HEK293T (cell line): Measurements from ENCODE around the gene AMN1.

ENCODE experiments used
- CTCF ChIA-PET: fragments of 350-600 bp; formaldehyde crosslinking; extraction: SDS; loops from one replicate; lab custom pipeline; 2021; ENCODE audit warnings: antibody characterized with exemption, inconsistent platforms; lab: Yijun Ruan, JAX
- POLR2A ChIA-PET: fragments of 350-600 bp; formaldehyde crosslinking; extraction: SDS; loops from one replicate; lab custom pipeline; 2020; ENCODE audit warnings: antibody characterized with exemption, inconsistent platforms; lab: Yijun Ruan, JAX
- DNase-seq: peaks from one replicate; pipeline ENCODE4 v3.0.0; 2012; ENCODE audit warnings: mixed read lengths; ENCODE audit errors: extremely low spot score
- ARNT ChIP-seq: fragments of 450-650 bp; IDR thresholded peaks from 2 replicates; pipeline ENCODE4 v1.6.1; 2017; ENCODE audit warnings: mild to moderate bottlenecking
- BHLHE40 ChIP-seq: fragments of 450-650 bp; IDR thresholded peaks from 2 replicates; pipeline ENCODE4 v1.6.1; 2016; ENCODE audit warnings: mild to moderate bottlenecking, moderate library complexity, borderline replicate concordance
- CTBP1 ChIP-seq: fragments of 450-650 bp; IDR thresholded peaks from 2 replicates; pipeline ENCODE4 v1.6.1; 2016; ENCODE audit warnings: borderline replicate concordance
- ELF4 ChIP-seq: fragments of 450-650 bp; IDR thresholded peaks from 2 replicates; pipeline ENCODE4 v1.6.1; 2017; ENCODE audit warnings: antibody characterized with exemption
- FOXA1 ChIP-seq: fragments of 450-650 bp; IDR thresholded peaks from 2 replicates; pipeline ENCODE4 v1.6.1; 2016; ENCODE audit warnings: mild to moderate bottlenecking
- FOXK2 ChIP-seq: fragments of 450-650 bp; IDR thresholded peaks from 2 replicates; pipeline ENCODE4 v1.6.1; 2016; ENCODE audit warnings: mild to moderate bottlenecking
- FOXM1 ChIP-seq: fragments of 450-650 bp; IDR thresholded peaks from 2 replicates; pipeline ENCODE4 v1.6.1; 2017; ENCODE audit warnings: mild to moderate bottlenecking, borderline replicate concordance
- HDGF ChIP-seq: fragments of 450-650 bp; IDR thresholded peaks from 2 replicates; pipeline ENCODE4 v1.6.1; 2017; ENCODE audit warnings: antibody characterized with exemption, borderline replicate concordance
- L3MBTL2 ChIP-seq: fragments of 450-650 bp; conservative IDR thresholded peaks from 2 replicates; pipeline ENCODE4 v1.6.1; 2016; ENCODE audit warnings: mild to moderate bottlenecking
- LEF1 ChIP-seq: fragments of 450-650 bp; IDR thresholded peaks from 2 replicates; pipeline ENCODE4 v1.6.1; 2017; ENCODE audit warnings: mild to moderate bottlenecking, borderline replicate concordance
- NFRKB ChIP-seq: fragments of 450-650 bp; IDR thresholded peaks from 2 replicates; pipeline ENCODE4 v1.6.1; 2016; ENCODE audit warnings: mild to moderate bottlenecking, moderate library complexity
- PKNOX1 ChIP-seq: fragments of 450-650 bp; IDR thresholded peaks from 2 replicates; pipeline ENCODE4 v1.6.1; 2016
- SP1 ChIP-seq: fragments of 450-650 bp; IDR thresholded peaks from 2 replicates; pipeline ENCODE4 v1.6.1; 2017
- SUZ12 ChIP-seq: fragments of 450-650 bp; IDR thresholded peaks from 2 replicates; pipeline ENCODE4 v1.6.1; 2016; ENCODE audit warnings: mild to moderate bottlenecking
- TARDBP ChIP-seq: fragments of 450-650 bp; IDR thresholded peaks from 2 replicates; pipeline ENCODE4 v1.6.1; 2016
- ZNF384 ChIP-seq: fragments of 450-650 bp; IDR thresholded peaks from 2 replicates; pipeline ENCODE4 v1.6.1; 2016

AMN1 gene

GRCh38 chr12:31728917-31729640, at the start of gene AMN1:
AMN1 (minus strand) TSS chr12:31729021; CDS start chr12:31729008, 13 bp downstream.
- peak; percentile 65; the same call in 1 of the 2 replicates for TF ChIP-seq FOXM1
- TF ChIP-seq ELF4 = peak; percentile 69
- no peak for TF ChIP-seq SUZ12
- TF ChIP-seq L3MBTL2 = peak; percentile 97
- peak; percentile 38; the same call in 1 of the 2 replicates for TF ChIP-seq SP1
- TF ChIP-seq HDGF = no peak
- DNase-seq = peak; percentile 96
- ChIA-PET POLR2A (interaction anchor here (0.5 to 1.7 kb wide), 11 partner anchors 8 to 670 kb away, joined by 3 to 7 read pairs (median 4); no protein-coding TSS in a partner anchor), CTCF (no interaction called here)

GRCh38 chr12:31773867-31774266, 45.0 kb upstream of the AMN1 start:
- no peak for DNase-seq
- CTCF ChIA-PET = no interaction called here
- POLR2A ChIA-PET = no interaction called here
- TF ChIP-seq SUZ12 (no peak), SP1 (no peak), NFRKB (no peak), FOXA1 (no peak), ZNF384 (no peak), HDGF (no peak)

DNA sequence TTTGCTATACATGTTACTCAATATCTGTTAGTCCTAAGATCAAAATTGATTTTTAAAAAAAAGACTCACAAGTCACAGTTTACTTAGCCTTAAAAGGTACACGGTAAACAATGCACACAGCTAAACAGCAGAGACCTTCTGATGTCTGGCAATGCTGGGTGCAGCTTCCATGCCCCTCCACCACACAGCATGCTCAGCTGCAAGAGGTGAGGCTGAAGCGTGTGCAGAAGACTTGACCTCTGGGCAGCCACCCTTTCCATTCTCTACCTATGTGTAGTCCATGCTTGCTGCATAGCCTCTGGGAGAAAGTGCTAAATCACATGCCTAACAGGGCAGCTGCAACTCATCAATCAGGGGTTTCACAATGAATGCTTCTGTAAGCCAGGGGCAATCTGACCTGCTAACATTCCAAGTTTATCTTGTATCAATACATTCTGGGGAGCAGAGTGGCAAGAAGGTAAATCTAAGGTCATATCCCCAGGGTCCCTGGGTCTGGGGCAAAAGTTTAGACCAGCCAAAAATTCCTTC, 44.5 kb upstream of the AMN1 start:
- POLR2A ChIA-PET = no interaction called here
- TF ChIP-seq FOXK2 (no peak), NFRKB (no peak), PKNOX1 (no peak), FOXA1 (no peak), SUZ12 (no peak), TARDBP (no peak), ZNF384 (no peak)
- DNase-seq = no peak
- CTCF ChIA-PET = interaction anchor here (0.7 kb wide), 1 partner anchor 136 kb away, joined by 3 read pairs; no protein-coding TSS in a partner anchor

DNA sequence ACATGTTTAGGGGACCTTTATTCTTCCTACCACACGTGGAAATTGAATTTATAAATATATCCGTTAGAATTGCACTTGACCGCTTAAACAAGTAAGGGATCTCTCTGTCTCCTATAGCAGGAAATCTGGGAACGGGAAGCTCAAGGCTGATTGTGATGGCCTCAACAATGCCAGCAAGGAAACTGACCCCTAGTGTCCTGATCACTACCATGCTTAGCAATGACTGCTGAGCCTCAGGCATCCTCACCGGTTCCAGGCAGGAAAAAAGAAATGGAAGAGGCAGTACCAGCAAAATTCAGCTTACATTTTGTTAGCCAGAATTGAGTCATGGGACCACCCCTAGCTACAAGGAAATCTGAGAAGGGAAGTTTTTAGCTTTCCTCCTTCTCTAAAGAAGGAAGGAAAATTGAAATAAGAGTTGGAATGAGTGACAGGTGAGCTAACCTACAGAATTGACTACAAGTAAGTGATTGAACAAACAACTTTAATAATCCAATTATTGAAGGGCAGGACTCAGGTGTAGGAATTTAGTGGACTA, 43.9 kb upstream of the AMN1 start:
- no peak for DNase-seq
- POLR2A ChIA-PET = no interaction called here
- TF ChIP-seq ELF4 (no peak), FOXM1 (no peak), NFRKB (no peak), CTBP1 (no peak), SP1 (no peak), HDGF (no peak), FOXA1 (no peak), SUZ12 (no peak), PKNOX1 (no peak; the same call in 1 of the 2 replicates), LEF1 (no peak), BHLHE40 (no peak), ZNF384 (no peak)
- CTCF ChIA-PET = interaction anchor here (0.7 kb wide), 1 partner anchor 137 kb away, joined by 3 read pairs; no protein-coding TSS in a partner anchor

DNA sequence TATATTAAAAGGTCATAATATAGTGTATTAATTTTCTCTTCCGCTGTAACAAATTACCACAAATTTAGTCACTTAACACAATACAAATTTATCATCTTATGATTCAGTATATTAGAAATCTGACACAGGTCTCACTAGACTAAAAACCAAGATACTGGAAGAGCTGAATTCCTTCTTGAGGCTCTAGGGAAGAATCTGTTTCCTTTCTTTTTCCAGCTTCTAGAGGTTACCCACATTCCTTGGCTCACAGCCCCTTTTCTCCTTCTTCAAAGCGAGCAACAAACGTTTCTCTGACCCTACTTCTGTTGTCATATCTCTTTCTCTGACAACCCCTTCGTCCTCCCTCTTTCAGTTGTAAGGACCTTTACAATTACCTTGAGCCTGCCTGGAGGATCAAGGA, 43.4 kb upstream of the AMN1 start:
- no peak for DNase-seq
- ChIA-PET CTCF (no interaction called here), POLR2A (no interaction called here)
- TF ChIP-seq ELF4 (no peak), SUZ12 (no peak), FOXA1 (no peak), HDGF (no peak), CTBP1 (no peak), L3MBTL2 (no peak), FOXK2 (no peak), NFRKB (no peak), FOXM1 (no peak), PKNOX1 (no peak), ZNF384 (no peak), LEF1 (no peak), ARNT (no peak), BHLHE40 (no peak), TARDBP (no peak), SP1 (no peak)

GRCh38 chr12:31768046-31768445, 39.2 kb upstream of the AMN1 start:
- ChIA-PET CTCF (no interaction called here), POLR2A (no interaction called here)
- TF ChIP-seq BHLHE40 = no peak
- no peak for TF ChIP-seq FOXA1
- no peak for TF ChIP-seq FOXK2
- no peak for TF ChIP-seq SP1
- no peak for DNase-seq
